GM12865 (cell line): ENCODE measurements around the gene MAP3K20.

Experiments used
- DNase-seq: peaks from one replicate; pipeline ENCODE4 v3.0.0; 2010; ENCODE audit warnings: low read depth
- H3K4me3 ChIP-seq: 2 replicates; pipeline ENCODE4 v1.5.1; 2011; ENCODE audit warnings: mild to moderate bottlenecking, low read depth, low read length, control low read depth
- TF ChIP-seq, protein P1 (sequence below): IDR thresholded peaks from 2 replicates; pipeline ENCODE4 v1.5.1; 2011; ENCODE audit warnings: low read length, control low read depth, low read depth, inconsistent platforms; ENCODE audit not compliant: insufficient read depth; ENCODE audit errors: missing control alignments

MAP3K20 gene

DNA sequence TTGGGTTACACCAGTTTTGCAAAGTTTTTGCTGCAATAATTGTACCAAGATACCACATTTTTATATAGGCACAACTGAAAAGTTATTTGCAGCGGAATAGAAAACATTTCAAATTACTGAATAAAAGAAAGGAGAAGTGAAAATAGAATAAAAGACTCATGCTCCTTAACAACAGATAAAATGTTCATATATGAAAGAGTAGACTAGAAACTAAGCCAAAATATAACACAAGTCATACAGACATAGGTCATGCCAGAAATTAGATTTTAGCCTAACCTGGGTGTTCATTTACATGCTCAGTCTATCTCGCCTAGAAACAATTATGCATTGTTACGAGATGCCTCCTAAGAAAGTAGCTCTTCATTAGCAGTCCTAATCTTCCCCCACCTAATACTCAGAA is 16.4 kb upstream of the MAP3K20 start:
- TF ChIP-seq, protein P1, sequence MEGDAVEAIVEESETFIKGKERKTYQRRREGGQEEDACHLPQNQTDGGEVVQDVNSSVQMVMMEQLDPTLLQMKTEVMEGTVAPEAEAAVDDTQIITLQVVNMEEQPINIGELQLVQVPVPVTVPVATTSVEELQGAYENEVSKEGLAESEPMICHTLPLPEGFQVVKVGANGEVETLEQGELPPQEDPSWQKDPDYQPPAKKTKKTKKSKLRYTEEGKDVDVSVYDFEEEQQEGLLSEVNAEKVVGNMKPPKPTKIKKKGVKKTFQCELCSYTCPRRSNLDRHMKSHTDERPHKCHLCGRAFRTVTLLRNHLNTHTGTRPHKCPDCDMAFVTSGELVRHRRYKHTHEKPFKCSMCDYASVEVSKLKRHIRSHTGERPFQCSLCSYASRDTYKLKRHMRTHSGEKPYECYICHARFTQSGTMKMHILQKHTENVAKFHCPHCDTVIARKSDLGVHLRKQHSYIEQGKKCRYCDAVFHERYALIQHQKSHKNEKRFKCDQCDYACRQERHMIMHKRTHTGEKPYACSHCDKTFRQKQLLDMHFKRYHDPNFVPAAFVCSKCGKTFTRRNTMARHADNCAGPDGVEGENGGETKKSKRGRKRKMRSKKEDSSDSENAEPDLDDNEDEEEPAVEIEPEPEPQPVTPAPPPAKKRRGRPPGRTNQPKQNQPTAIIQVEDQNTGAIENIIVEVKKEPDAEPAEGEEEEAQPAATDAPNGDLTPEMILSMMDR, result no peak
- H3K4me3 ChIP-seq, result no peak overlapping the region
- no peak for DNase-seq

DNA sequence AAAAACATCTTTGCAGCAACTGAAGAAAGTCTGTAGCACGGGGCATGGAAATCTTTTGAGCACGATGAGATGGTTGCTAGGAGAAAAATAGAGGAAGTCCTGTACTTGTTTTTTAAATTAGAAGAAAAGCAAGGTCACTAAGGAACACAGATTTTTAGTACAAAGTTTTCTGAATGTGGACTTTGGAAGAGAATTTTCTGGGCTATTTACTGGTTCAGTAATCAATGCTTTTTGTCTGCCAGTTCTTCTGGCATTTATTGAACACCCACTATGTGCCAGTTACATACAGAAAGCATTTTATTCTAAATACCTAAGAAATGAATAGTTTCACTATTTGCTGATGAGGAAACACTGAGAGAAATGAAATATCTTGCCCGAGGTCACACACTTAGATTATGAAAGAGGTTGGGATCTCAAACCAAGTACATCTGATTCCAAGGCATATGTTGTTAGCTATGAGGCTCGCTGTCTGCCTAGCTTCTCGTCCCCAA is 15.6 kb upstream of the MAP3K20 start:
- DNase-seq, result no peak
- H3K4me3 ChIP-seq, result no peak overlapping the region
- TF ChIP-seq, protein P1, result no peak

DNA sequence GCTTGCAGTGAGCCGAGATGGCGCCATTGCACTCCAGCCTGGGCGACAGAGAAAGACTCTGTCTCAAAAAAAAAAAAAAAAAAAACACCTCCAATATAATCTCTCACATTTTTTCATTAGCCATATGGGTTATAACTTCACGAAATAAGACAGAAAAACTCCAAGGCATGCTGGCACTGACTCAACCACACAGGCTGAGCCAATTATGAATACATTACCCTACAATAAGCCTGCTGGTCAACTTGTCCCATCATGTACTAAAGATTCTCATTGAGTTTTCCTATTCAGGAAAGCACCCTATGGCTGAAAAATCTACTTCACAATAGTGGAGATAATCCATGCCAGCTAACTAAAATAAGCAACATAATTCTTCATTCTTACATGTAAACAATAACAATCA is 12.8 kb upstream of the MAP3K20 start:
- H3K4me3 ChIP-seq, result no peak overlapping the region
- no peak for DNase-seq
- TF ChIP-seq, protein P1, result no peak

DNA sequence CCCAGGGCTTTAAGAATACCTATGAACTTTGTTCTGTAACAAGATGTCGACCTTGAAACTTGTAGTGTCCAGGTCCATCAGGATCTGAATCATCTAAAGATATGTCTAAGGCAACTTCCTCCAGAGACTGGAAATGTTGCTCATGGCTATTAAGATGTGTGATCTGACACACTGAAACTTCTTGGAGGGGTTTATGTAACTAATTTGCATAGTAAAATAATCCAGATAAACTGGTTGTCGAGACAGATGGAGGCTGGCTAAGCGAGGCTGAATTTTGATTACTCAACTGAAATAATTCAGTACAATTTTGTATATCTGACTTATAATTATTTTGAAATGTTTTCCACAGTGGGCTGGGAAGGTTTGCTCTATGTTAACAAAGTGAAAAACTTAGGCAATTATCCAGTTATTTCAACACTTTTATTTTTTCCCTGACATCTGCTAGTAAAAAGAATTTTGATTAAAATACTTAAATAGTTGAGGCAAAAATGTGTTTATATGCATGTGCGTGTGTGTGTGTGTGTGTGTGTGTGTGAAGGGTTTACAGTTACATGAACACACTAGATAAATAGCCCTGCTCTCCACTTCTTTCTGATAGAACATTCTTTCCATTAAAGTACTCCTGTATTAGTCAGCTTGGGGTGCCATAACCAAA is 11.4 kb upstream of the MAP3K20 start:
- TF ChIP-seq, protein P1, result no peak
- H3K4me3 ChIP-seq, result no peak overlapping the region
- no peak for DNase-seq

- TF ChIP-seq, protein P1, result no peak
- no peak for DNase-seq
- H3K4me3 ChIP-seq, result no peak overlapping the region
These were observed 8.6 kb upstream of the MAP3K20 start for GRCh38 chr2:173066887-173067676.

GRCh38 chr2:173075056-173075780 is 428 bp upstream of the MAP3K20 start:
- H3K4me3 ChIP-seq, result peak overlapping the region; percentile 81
- DNase-seq, result no peak
- TF ChIP-seq, protein P1, result no peak
